HG03139 (cell line): ENCODE measurements around the gene CDRT15.
"Not testable (repeated sequence)": the region's sequence is repeated elsewhere in the genome, so short reads cannot be mapped to it uniquely, and the experiment has no call there.

Experiments used
- ATAC-seq: cut with Tn5 transposase; IDR thresholded peaks from one replicate; pipeline ENCODE4 v1.9.1; 2021; ENCODE audit not compliant: unreplicated experiment

Gene CDRT15

DNA sequence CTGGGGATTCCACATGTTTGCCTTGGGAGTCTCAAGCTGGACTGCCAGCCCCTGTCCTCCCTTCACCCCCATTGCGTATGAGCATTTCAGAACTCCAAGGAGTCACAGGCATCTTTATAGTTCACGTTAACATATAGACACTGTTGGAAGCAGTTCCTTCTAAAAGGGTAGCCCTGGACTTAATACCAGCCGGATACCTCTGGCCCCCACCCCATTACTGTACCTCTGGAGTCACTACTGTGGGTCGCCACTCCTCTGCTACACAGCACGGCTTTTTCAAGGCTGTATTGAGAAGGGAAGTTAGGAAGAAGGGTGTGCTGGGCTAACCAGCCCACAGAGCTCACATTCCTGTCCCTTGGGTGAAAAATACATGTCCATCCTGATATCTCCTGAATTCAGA is 28.9 kb downstream of the CDRT15 start:
- ATAC-seq, result no peak

DNA sequence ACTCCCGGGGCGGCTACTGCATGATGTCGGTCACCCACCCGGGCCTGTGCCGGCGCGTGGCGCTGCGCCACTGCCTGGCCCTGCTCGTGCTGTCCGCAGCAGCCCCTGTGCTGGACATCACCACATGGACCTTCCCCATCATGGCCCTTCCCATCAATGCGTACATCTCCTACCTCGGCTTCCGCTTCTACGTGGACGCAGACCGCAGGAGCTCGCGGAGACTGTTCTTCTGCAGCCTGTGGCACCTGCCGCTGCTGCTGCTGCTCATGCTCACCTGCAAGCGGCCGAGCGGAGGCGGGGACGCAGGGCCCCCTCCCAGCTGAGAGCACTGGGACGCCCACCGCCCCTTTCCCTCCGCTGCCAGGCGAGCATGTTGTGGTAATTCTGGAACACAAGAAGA is 29.8 kb downstream of the CDRT15 start:
- ATAC-seq, result no peak

DNA sequence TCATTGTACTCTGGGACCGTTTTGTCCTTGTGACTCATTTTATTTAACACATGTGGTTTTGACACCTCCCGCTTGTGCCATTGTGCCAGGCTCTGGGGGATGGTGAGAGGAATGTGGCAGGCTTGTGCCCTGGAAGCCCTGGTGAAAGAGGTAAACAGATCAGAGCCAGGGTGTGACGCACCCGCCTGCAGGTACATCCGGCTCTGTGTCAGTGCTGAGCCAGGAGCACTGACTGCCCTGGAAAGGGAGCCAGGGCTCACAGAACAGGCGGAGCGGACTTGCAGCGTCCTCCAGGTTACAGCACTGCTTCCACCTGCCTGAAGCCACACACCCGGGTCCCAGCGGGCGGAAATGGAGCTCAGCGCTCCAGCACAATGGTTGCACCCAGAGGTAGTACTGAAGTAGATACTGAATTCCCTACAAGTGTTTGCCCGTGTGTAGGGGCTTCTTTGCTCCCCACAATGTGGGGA is 30.6 kb downstream of the CDRT15 start:
- no peak for ATAC-seq

DNA sequence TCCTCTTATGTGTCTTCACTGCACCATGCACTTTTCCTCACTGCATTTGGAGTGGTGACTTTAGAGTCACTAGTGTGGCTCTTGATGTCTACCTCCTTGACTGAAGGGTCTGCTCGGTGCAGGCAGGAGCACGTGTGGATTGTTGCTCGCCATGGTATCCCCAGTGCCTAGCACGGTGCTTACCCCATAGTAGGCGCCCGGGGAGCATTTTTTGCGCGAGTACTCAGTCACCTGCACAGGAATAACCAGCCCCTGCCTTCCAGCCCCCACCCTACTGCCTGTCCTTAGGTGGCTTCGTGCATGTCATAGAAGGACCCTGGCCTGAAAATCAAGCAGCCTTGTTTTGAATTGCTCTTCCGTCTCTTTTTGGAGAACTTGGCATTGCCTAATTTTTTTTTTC is 31.3 kb downstream of the CDRT15 start:
- no peak for ATAC-seq

DNA sequence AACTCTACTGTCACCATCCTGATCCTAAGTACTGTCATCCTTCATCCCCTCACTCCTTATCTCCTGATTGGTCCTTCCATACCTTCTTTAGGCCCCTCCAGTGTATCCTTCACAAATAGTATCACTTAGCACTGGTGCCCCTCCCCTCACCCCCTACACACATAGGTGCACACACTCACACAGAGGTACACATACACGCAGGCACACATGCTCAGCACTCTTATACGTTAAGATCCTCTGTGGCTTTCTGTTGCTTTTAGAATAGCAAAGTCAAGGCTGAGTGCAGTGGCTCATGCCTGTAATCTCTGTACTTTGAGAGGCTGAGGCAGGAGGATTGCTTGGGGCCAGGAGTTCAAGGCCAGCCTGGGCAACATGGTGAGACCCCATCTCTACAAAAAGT is 32.1 kb downstream of the CDRT15 start:
- no peak for ATAC-seq

DNA sequence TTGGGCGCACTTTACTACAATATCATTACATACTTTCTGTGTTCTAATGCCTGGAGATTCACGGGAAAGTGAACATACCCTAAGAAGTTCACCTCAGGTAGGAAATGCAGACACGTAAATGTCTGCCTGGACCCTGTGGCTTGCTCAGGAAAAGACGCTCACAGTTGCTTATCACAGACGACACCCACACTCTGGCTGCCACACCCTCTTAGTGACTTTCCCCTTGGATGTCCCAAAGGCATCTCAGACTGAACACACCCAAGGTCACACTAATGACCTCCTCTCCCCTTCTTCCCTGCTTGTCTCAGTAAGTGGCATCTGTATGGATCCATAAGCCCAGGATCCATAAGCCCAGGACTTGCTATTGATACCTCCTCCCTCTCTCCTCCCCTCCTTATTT is 32.6 kb downstream of the CDRT15 start:
- ATAC-seq, result no peak

DNA sequence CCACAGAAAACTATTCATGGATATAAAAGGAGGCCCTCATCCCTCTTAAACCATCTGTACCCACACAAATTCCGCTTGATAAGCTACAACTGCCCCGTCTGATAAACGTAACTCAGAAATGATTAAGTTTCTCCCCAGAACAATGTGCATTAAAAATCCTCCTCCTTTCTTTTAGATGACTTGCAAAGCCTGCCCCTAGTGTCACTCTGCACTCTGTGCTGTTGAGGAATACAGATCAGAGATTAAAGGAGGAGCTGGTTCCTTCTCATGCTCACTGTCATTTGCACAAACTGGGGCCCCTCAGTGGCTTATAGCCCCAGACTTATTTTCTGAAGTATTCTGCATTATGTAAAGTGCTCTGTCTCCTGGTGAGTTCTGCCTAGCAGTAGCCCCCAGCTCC is 33.3 kb downstream of the CDRT15 start:
- no peak for ATAC-seq

DNA sequence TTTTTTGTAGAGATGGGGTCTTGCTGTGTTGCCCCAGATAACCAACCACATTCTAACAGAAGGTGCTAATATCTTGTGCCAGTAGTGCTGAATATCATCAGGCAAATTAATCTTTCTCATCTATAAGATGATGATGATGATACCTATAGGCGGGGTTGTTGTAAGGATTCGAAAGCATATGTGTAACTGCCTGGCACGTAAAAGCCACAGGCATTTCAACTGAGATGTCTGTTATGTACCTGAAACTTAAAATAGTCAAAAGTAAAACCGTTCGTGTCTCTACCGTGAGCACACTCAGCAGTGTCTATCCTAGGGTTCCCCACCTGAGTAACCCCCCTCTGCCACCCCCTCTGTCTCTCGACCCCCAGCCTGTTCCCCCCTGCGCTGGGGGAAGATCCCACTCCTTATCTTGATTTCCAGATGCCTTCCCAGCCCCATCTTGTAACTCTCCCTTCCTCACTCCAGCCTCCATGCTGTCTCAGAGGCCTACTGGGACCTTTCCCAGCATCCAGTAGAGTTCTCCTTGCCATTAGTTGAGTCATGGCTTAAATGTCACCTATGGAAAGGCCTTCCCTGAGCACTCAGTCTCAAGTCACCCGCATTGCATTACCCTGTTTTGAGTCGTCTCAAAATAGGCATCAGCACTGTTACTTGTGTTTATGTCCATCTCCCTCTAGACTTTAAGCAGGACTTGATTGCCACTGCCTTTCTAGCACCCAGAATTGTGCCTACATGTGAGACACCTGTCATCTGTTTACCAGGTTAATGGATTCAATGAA is 34.1 kb downstream of the CDRT15 start:
- no peak for ATAC-seq

DNA sequence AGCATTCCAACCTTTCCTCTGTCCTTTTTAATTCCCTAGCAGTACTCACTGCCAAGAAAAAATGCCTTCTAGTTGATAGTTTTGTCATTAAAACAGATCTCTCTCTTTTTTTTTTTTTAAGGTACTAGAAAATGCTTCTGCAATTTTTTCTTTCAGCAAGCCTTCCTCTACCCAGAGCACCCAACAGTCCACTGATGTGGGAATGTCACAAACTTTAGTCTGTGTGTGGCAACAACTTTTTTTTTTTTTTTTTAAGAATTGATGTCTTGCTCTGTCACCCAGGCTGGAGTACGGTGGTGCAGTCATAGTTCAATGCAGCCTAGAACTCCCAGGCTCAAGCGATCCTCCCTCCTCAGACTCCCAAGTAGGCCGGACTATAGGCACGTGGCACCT is 34.7 kb downstream of the CDRT15 start:
- ATAC-seq, result no peak

DNA sequence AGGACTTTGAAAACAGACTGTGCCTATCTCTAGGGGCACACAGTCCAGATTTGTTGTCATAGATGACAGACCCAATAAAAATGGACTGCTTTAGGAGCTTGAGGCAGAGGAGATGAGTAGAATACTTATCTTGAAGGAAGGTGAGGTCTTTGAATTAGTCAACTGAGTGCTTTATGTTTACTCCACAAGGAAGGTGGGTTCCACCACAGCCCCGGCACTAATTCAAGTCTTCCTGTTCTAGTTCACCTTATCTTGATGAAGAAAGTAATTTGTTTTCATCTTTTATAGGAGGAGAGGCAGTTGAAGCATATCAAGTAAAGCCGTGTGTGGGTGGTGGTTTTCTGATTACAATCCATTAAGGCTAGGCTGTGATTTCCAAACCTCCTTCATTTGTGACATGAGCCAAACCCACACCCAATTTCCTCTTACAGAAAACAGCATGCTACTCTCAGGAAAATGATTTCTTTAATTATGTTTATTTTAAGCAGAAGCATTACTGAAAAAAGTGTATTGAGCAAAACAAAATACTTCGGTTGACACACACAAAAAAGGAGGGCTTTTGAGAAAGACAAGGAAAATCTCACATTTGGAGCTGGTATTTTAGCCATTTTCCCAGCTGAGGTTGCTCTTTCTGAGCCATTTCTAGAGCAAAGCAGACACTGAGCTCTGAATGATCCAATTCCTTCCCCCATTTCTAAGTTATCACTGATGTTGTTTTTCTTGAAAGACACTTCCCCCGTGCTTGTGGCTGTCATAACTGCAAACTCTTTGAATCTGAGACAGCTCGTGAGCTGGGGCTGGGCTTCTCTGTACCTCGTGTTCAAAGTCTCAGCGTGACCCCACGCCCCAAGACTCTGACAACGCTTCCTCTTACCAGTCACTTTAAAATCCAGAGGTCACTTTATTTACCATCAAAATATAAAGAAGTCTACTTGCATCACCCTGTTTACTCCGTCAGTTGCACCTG is 35.4 kb downstream of the CDRT15 start:
- ATAC-seq, result no peak

DNA sequence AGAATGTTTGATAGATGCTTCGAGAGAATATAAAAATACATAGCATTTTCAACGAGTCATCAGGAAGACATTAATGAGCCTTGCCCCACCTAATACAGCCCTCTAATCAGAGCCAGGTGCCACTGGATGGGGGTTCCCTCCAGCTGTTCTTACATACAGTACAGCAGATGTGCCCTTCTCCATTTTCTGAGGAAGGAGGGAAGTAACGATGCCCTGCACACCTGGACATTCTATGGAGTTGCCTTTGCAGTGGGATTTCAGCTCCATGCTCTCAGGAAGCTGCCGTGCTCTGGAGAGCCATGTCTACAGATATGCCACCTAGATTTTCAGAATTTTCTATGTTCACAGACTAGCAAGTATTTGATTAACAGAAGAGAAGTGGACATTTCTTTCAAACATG is 36.3 kb downstream of the CDRT15 start:
- no peak for ATAC-seq

DNA sequence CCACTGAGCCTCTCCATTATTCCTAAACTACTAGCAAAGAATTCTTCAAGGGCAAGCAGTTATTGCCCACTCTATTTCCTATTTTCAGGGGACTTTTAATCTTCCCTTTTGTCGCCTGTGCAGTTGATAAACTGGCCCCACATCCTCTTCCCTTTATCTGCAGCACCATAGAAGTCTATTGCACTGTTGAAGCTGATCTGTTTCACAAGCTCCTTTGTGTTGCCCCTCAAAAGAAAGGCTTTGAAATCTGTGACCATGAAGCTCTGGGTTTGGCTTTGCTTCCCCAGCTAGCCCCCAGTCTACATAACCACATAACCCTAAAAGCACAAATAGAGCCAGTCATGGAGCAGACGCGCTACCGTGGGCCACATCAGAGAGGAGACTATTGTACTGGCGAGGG is 37.1 kb downstream of the CDRT15 start:
- no peak for ATAC-seq

DNA sequence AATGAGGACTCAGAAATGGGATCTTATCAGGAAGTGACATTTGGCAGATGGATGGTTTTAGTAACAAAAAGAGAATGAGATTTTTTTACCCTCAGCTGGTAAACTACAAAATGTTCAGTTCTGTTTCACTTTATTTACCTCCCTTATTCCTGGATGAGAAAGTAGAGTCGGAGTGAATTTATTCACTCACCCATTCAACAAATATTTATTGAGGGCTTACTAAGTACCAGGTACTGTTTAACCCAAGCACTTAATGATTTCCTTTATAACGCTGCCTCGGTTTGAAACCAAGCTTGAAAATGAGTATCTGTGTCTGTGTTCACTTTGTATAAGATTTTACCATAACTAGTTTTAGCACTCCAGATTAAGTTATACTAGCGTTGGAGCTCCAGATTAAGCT is 38.1 kb downstream of the CDRT15 start:
- ATAC-seq, result no peak

DNA sequence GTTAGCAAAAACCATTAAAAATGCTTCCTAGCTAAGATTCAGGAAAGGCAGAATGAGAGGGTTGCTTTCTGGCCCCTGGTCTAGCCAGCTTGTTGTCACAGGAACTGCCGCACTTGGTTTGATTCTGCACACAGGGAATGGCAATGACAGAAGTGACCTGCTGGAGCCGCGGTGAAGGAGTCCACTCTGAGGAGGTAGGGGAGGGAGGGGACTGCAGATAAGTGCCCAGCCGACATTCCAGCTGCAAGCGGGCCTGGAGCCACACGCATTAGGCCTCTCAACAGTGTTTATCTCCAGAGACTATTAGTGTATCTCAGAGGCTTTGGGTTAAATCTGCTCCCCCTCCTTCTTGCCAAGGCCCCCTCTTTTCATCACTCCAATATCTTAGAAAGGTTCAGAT is 38.6 kb downstream of the CDRT15 start:
- ATAC-seq, result no peak

DNA sequence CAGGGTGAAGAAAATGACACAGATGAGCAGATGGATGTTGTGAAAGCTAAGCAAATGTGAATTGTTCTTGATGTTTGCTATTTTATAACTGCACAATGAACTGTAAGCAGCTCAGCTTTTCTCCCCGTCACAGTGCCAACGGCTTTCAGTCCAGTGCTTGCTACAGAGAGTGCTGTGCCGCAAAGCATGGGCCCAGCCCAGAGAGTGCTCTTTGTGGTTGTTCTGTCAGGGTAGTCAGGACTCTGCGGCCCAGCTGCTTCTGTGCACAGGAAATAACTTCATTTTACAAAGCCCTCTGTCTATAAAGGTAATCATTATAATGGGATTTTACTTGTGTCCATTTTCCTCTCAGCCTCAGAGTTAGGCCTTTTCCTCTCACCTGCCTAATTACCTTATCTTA is 39.1 kb downstream of the CDRT15 start:
- no peak for ATAC-seq

DNA sequence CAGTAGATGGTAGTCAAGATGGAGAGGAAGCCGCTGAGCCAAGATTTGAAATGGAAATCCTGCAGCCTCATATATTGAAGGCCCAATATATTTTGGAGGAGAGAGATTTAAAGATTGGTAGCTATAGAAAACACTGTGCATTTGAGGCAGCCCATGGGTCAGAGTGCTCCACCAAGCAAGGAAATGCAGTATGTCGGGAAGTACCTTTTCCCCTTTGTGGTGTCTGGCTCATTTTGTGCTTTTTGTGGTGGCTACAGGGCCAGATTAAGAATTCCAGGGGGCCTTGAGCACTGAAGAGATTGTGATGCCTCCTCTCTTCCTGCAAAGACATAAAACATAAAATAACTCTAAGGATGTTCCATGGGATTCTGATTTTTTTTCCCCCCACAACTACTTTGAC is 39.6 kb downstream of the CDRT15 start:
- no peak for ATAC-seq

DNA sequence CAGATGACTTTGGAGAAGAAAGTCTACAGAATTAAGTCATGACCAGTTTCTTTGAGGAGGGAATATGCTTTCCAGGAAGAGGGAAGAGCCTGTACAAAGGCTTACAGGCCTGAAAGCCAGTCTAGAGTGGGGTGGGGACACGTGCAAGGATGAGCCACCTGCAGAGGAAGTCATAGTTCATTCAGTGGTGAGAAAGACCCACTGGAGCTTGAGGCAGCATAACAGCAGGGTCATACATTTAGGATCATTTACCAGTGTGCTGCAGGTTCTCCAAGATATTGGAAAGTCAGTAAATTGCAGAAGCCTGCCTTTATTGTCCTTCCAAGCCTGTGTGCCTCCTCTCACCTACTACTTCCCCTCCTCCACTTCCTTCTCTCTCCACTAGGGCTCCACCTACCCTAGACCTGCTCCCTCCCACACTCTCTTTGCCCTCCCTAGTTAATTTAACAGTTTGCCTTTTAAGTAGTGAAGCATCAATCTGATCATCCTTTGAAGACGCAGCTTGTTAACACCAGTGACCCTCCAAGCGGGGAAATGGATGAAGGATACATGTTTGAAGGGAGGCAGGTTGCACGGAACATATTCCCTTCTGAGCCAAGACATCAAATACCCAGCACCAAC is 40.2 kb downstream of the CDRT15 start:
- no peak for ATAC-seq

DNA sequence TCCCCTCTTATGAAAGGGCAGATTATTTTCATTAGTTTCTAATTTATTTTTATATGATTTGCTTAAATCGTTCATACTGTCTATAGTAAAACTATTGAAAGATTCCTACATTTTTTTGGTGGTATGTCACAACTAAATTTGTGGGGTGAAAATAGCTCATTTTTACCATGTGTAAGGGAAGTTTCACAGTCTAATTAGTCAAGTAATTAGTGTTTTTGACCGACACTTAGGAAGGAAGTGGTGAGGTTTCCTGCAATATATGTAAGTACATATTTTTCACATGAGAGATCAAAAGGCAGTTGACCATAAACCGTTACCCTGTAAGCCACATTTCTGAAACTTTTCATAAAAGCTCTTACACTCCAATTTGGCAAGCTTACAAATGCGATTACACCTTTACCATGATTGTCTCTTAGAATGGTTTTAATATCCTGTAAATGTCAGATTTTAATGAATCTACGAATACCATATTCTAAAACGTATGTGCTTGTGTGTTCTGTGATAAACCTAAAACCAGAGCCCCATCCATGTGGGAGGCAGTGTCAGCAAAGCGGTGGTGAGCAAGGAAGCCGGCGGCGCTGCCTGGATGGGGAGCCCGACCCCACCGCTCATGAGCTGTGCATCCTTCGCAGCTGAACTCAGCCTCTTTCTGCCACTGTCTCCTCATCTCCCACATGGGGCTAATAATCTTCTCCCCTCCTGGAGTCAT is 43.9 kb downstream of the CDRT15 start:
- not testable (repeated sequence) for ATAC-seq

DNA sequence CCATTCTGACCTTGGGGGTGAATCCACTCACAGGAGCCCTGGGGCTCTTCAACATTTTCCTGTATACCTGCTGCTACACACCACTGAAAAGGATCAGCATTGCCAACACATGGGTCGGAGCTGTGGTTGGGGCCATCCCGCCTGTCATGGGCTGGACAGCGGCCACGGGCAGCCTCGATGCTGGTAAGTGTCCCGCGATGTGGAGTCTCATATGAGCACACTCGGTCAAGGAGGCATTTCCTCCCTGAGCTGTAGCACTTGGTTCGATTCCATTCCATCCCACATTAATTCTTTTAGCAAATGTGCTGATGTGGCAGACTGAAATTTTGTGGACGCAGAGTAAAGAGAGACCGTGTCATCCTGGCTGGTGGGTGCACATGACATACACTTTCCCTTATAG is 44.6 kb downstream of the CDRT15 start:
- not testable (repeated sequence) for ATAC-seq

DNA sequence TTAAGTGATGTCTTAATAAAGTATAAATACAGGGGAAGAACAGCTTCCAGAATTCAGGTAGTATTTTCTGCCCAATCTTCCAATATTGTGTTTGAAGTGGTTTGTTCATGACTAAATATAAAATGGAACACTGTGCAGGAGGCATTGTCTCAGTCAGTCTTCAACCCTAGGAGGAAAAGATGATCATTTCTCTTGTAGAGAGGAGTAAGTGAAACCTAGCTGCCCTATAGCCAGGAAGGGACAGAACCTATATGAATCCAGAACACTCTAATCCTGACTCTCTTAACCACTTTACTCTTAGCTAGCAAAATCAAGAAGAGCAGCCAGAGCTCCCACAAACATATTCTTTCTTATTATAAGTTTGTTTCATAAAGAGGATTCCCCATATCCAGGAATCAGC is 45.2 kb downstream of the CDRT15 start:
- ATAC-seq, result not testable (repeated sequence)

DNA sequence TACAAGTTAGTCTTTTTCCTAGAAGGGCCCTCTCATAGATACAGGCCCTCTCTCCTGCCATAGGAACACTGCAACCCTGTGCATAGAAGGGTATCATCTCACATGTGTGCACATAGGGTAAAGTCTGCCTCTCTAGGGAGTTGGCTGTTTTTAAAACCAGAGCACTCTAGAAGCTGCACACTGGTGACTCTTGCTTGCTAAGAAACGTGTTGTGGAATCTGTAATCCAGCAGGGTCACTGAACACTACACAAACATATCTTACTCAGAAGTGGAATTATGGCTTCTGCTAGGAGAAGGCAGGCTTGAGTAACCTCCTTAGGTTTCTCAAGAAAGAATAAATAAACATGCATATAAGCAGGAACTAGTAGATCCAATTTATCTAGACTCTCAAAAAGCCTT is 45.9 kb downstream of the CDRT15 start:
- not testable (repeated sequence) for ATAC-seq
